ENCODE results near the gene CMC2.

Gene CMC2

DNA sequence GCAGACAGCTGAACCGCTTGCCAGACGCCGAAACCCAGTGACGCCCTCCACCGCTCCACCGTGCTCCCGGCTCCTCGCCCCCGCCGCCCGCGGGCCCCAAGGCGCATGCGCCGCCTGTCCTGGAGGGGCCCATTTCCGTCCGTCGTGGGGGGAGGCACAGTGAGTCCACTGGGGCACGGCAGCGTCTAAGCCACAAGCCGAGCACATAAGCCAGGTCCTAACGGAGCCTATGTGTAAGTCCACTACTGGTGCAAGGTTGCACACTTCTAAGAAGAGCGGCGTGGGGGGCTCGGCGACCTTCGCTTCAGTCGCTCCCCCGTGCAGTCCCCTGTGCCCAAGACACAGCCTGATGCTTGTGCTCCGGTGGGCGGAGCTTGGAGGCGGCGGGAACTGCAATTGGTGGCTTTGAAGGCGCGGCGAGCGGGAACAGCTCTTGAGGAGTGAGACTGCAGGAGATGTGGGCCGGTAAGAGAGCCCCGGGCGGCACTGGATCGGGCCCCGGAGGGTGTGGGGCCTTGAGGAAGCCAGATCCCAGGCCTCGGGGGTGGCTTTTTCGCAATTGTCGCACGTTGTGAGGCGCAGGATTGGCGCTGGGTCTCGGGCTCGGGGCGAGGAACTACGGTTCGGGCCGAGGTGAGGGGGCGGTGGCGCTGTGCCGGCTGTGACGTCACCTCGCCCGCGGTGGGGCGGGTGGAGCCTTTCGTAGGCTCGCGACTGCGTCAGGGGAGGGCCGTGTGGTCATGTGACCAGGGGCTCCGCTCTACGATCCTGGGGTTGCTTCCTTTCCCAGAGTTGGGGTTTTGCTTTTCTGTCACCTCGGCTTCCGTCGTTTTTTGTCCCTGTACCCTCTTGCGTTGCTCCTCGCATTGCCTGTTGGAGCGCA is at the start of gene CMC2, which contains the start of gene CENPN:
TSS of gene CMC2 (minus strand) at position 73 of the 883 bp plus-strand sequence. CDS start 9,491 bp downstream, outside the sequence.
TSS of gene CENPN (plus strand) at position 402 of the 883 bp plus-strand sequence. CDS start 4,726 bp downstream, outside the sequence.
- peak; percentile 98 for DNase-seq (ENCODE audit: low read depth, low spot score)

GRCh38 chr16:81053761-81054160 is 47.1 kb upstream of the CMC2 start:
- DNase-seq (ENCODE audit: low read depth, low spot score): no peak

DNA sequence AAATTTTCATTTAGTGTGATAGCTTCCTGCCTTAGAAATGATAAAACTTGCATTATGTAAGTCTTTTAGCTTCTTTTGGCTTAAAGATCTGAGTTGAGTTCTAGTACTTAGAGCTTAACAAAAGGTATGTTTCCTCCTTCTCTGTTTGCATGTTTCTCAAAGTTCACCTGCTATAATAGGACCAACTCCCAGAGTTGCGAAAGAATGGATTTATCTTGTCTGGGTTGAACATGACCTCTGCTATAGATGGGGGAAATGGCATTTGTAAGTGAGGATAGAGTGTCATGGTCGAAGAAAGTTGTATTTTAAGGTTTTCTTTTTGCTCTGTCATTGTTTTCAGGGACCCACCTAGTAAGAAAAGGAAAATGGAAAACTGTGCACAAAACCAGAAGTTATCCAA is 36.1 kb upstream of the CMC2 start:
- DNase-seq (ENCODE audit: low read depth, low spot score): no peak

GRCh38 chr16:81041696-81042095 is 35.0 kb upstream of the CMC2 start:
- DNase-seq (ENCODE audit: low read depth, low spot score): no peak

DNA sequence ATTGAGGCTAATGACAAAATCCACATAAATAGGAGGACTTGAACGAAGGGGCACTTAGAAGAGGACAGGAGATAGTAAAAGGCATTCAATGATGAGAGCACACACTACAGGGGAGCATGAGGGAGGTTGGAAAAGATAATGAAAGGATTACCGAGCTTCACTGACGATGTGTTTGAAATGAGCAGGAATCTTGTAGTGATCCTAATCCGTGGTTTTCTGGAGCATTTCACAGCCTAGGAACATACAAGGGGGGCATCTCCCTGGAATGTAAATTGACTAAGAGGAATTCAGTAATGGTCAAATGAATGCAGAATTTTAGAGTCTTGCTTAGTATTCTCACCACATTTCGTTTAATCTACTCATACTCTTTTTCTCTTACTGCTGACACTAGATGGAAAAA is 34.2 kb upstream of the CMC2 start:
- no peak for DNase-seq (ENCODE audit: low read depth, low spot score)

DNA sequence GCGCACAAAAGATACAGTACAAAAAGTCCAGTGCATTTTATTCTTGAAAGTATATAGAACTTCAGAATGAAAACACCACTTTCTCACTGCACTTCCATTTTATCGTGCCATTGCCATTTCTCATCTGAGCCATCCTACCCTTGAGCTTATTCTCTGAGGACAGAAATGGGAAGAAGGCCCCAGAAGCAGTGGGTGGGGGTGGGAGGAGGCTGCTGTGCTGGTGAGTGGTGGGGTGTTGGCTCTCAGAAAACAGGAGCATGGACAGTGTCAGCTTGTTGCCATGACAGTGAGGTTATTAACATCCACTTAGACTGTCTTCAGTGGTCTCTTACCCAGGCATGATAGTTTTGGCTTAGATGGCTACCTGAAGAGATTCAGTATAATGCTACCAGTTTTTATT is 33.4 kb upstream of the CMC2 start:
- DNase-seq (ENCODE audit: low read depth, low spot score): no peak

DNA sequence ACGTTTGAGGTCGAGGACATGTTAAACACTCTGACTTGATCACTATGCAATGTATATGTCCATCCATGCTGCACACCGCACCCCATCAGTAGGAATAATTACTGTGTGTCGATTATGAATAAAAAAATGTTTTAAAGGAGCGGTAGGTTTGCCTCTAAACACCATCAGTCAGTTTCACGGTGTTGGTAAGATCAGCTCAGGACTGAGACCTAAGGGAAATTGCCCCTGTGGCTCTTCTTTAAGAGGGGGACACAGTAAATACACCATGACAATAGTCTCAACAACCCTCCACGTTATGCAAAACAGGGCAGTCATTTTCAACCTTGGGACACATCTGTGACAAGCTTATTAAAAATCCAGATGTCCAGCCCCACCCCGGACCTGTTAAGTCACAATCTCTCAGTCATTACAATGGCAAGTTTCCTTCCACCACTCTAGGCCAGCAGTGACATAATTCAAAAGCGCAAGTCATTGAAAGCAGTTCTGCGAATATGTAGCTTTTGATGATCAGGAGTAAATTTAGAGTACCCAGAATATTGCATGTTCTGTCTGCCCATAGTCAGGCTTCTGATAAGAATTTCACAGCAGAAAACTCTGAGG is 30.2 kb upstream of the CMC2 start:
- DNase-seq (ENCODE audit: low read depth, low spot score): no peak

- DNase-seq (ENCODE audit: low read depth, low spot score): no peak
These were observed 29.5 kb upstream of the CMC2 start for GRCh38 chr16:81035975-81036750.

DNA sequence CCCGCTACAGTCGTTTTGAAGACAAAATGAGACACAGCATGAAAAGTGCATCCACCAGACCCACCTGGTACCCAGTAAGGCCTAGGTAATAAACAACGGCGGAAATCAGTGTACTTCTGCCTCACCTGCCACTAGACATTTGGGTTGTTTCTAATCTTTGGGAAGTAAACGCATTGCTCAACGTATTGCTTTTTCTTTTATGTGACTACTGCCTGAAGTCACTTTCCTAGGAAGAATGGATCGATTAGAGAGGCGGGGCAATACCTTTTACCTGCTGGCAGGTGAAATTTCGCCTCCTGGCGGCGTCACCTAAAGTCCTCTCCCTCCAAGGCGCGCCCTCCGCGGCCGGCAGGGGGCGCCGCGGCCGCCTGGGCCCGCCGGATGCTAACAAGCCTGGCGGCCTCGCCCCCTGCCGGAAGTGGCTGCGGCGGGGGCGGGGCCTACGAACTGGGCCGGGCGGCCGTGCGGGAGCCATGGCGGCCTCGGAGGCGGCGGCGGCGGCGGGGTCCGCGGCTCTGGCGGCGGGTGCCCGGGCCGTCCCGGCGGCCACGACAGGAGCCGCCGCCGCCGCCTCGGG is 28.8 kb upstream of the CMC2 start, which contains the start of gene ATMIN:
TSS of gene ATMIN (plus strand) at position 445 of the 577 bp plus-strand sequence. CDS start at position 474, 29 bp downstream.
- no peak for DNase-seq (ENCODE audit: low read depth, low spot score)

GRCh38 chr16:81029930-81030604 is 23.4 kb upstream of the CMC2 start:
- no peak for DNase-seq (ENCODE audit: low read depth, low spot score)

GRCh38 chr16:81026429-81026828 is 19.7 kb upstream of the CMC2 start:
- DNase-seq (ENCODE audit: low read depth, low spot score): no peak

DNA sequence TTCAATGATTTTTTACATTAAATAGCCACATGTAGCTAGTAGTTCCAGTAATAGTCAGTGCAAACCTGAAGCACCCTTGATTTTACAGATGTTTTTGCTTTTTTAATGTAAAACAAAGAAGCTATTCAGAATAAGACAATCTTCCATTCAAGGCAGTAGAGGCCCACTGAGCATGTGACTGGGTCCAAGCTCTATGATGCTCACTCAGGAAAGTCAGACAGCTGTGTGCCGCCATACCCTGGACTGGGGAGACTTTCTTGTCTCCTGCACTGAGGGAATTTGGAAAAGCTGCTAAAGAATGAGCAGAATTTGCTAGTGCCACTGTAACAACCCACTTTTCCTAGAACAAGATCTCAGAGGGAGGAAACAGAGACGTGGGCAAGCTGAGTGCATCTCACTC is 11.8 kb upstream of the CMC2 start:
- no peak for DNase-seq (ENCODE audit: low read depth, low spot score)

DNA sequence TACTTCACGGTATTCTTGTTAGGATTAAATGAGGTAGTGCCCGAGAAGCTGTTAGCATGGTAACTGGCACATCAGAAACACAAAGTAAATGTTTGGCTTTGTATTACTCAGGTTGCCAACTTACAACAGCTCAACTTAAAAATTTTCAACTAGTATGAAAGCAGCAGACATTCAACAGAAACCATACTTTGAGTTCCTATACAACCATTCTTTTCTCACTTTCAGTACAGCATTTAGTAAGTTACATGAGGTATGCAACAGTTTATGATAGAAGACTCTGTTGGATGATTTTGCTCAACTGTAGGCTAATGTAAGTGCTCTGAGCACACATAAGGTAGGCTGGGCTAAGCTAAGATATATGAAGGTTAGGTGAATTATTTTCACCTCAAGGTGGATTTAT is 8.0 kb upstream of the CMC2 start:
- no peak for DNase-seq (ENCODE audit: low read depth, low spot score)

DNA sequence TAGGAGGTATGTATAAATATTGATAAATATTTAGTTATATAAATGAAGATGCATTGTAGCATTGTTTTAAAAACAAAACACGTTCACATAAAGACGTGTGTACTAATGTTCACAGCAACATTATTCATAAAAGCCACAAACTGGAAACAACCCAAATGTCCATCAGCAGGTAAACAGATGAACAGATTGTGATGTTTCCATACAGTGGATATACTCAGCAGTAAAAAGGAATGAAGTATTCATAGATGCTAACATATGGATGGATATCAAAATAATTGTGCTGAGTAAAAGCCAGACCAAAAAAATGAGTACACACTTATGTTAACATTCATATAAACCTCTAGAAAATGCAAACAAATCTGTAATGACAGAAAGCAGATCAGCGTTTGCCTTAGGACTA is 6.3 kb upstream of the CMC2 start:
- DNase-seq (ENCODE audit: low read depth, low spot score): no peak

- DNase-seq (ENCODE audit: low read depth, low spot score): no peak
These were observed 1.8 kb upstream of the CMC2 start for GRCh38 chr16:81008505-81008789.

DNA sequence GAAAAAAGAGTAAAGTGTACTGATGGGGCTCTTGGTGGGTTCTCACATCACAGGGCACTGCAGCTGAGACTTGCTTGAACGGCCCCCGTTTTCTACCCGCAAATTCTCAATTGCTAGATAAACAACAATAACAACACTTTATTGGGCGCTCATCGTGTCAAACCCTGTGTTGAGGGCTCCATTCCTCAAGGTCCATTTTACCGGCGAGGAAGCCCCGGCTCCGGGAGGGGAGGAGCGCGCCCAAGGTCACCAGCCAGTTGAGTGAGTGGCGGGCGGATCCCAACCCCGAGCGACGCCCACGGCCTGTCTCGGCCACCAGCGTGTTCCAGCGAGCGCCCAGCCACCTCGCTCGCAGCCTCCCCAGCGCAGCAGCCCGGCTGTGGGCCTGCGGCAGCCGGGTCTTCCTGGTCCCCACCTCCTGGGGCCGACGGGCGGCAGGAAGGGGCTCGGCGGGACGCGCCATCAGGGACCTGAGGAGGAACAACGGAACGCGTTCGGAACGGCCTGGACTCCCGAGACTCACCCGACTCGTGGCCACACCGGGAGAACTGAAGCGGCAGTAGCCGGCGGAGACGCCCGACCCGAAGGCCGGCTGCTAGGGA is 373 bp downstream of the CMC2 start:
- no peak for DNase-seq (ENCODE audit: low read depth, low spot score)

DNA sequence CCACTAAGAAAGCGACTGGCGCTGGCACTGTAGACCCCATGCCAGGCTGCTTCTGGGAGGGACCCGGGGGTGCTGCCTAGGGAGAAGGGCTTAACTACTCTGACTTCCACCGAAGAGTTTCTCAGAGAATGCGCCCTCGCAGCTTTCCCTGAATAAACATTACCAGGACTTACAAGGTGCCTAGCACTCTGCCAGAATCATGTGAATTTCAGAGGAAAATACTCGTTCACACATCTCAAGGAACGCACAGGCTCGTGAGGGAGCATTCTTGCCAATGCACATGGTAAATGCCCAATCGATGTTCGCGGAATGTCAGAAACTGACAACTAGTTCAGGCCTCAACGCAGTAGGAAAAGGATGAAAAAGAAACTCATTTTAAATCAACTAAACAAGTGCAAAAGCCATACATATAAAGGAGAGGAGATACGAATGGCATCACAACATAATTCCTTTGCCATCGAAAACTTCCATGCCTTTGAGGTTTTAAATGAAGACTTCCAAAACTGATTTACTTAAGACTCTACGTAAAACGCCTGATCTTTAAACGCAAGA is 999 bp downstream of the CMC2 start:
- no peak for DNase-seq (ENCODE audit: low read depth, low spot score)

- DNase-seq (ENCODE audit: low read depth, low spot score): no peak
These were observed 1.9 kb downstream of the CMC2 start for GRCh38 chr16:81004646-81005353.

DNA sequence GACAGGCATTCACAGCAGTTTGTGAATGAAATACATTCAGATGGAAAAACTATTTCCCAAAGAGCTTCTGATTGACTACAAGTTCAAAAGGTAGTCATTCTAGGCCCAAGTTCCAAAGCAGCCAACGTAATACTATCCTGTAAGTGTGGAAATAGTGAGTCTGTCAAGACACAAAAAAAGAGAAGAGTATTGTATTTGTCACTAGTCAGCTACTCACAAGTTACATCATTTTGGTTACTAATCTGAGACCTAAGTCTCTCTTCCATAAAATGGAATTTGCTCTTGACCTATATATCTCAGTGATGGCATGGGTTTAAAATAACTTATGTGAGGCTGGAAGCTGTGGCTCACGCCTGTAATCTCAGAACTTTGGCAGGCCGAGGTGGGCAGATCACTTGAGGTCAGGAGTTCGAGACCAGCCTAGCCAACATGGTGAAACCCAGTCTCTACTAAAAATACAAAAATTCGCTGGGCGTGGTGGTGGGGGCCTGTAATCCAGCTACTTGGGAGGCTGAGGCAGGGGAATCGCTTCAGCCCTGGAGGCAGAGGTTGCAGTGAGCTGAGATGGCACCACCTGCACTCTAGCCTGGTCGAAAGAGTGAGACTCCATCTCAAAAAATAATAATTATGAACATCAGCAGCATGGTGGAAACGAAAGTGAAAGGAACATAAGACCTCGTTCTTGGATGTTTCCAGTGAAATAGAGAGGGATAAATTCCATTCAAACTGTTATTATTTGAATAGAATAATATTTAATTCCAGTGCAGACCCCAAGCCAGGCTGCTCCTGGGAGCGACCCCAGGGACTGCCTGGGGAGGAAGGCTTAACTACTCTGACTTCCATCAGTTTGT is 2.9 kb downstream of the CMC2 start:
- DNase-seq (ENCODE audit: low read depth, low spot score): no peak
